Fibroblast of the aortic adventitia (primary cell): ENCODE data around the gene GDPD3. TPM values are rescaled to one million over a fixed set of nuclear protein-coding genes. Genes with fewer than 3 reads are reported as not detected.
A peak's percentile ranks its signal among the peaks of the same experiment; 100 is the strongest.

Source experiments
- DNase-seq: peaks from one replicate; pipeline ENCODE4 v3.0.0-alpha.2; 2010; ENCODE audit warnings: low read depth
- H3K4me3 ChIP-seq: 2 replicates; pipeline ENCODE4 v1.5.1; 2011; ENCODE audit warnings: low read depth, mild to moderate bottlenecking, control low read depth, low read length, moderate library complexity
- total RNA-seq: library from RNA; depleted of rRNA; stranded (reverse); fragments of >200 nt; gene quantifications from 2 replicates; pipeline ENCODE4 v1.2.3, GENCODE V29; 2012; ENCODE audit warnings: low replicate concordance
- TF ChIP-seq, protein P1 (sequence below): IDR thresholded peaks from 2 replicates; pipeline ENCODE4 v1.5.1; 2011; ENCODE audit warnings: mild to moderate bottlenecking, low read length, control low read depth, inconsistent platforms; ENCODE audit not compliant: insufficient read depth

Gene GDPD3
- total RNA-seq, 1 donor, result 1.5 TPM

DNA sequence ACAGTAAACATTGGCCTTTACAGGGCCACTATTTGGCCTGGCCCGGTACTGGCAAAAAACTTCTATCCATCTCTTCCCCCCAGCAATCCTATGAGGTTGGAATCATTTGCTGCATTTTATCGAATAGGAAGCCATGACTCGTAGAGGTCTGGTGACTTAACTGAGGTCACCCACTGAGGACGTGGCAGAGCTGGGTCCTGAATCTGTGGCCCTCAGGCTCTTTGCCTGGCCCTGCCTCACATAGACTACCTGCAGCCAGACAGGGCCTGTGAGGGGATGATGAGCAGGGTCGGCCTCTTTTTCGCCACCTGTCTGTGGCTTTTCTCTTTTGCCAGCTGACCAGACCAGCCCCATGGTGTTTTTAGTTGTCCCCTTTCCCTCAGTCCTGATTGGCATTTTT, 35.7 kb downstream of the GDPD3 start:
- DNase-seq, result peak; percentile 43
- peak overlapping the region; percentile 97 for H3K4me3 ChIP-seq
- TF ChIP-seq, protein P1, sequence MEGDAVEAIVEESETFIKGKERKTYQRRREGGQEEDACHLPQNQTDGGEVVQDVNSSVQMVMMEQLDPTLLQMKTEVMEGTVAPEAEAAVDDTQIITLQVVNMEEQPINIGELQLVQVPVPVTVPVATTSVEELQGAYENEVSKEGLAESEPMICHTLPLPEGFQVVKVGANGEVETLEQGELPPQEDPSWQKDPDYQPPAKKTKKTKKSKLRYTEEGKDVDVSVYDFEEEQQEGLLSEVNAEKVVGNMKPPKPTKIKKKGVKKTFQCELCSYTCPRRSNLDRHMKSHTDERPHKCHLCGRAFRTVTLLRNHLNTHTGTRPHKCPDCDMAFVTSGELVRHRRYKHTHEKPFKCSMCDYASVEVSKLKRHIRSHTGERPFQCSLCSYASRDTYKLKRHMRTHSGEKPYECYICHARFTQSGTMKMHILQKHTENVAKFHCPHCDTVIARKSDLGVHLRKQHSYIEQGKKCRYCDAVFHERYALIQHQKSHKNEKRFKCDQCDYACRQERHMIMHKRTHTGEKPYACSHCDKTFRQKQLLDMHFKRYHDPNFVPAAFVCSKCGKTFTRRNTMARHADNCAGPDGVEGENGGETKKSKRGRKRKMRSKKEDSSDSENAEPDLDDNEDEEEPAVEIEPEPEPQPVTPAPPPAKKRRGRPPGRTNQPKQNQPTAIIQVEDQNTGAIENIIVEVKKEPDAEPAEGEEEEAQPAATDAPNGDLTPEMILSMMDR, result no peak

DNA sequence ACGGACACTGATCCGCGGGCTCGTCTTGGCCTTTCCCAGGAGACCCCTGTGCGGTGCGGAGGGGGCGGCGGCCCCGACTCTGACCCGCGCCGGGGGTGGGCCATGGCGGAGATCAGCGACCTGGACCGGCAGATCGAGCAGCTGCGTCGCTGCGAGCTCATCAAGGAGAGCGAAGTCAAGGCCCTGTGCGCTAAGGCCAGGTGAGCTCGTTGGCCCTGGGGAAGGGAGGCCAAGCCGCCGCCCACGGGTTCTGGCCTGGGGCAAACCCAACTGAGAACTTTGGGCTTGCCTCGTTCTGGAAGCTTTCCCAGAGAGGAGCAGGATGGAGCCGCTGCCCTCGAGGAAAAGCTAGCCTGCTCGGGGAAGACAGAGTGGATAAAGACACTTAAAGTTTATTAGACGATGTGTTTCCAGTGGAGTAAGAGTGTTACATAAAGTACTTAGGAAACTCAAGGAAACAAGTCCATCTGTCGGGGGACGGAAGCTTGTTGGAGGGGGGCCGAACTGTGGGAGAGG, 37.0 kb downstream of the GDPD3 start:
- TF ChIP-seq, protein P1, result no peak
- H3K4me3 ChIP-seq, result peak overlapping the region; percentile 97
- peak; percentile 31 for DNase-seq

DNA sequence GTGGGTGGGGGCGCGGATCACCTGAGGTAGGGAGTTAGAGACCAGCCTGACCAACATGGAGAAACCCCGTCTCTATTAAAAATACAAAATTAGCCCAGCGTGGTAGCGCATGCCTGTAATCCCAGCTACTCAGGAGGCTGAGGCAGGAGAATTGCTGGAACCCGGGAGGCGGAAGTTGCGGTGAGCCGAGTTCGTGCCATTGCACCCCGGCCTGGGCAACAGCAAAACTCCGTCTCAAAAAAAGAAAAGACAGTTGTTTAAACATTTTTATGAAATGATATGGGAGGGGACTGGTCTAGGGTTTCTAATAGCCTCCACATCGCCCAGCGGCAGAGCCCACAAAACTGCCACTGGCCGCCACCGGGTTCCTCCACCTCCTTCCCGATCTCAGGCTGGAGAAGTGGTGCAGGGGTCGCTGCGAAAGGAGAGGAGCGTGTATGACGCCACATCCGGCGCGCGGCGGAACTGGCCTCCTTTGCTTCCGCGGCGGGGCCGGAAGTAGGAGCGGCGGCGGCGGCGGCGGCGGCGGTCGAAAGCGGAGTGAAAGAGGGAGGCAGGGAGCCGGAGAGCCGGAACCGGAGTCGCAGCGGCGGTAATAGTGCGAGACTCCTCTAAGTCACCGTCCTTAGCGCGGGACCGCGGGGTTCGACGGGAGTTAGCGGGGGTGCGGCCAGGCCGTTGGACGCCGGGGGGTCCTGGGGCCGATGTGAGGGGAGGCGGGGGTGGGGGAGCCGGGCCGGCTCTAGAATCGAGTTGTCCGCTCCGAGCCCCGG, 37.6 kb downstream of the GDPD3 start, which contains the start of gene PPP4C:
Gene PPP4C (plus strand): TSS at position 492 of the 773 bp plus-strand sequence. CDS start 384 bp downstream, outside the sequence.
- H3K4me3 ChIP-seq, result peak within 1 kb of the TSS; percentile 97
- TF ChIP-seq, protein P1, result peak; percentile 9
- peak; percentile 85 for DNase-seq

DNA sequence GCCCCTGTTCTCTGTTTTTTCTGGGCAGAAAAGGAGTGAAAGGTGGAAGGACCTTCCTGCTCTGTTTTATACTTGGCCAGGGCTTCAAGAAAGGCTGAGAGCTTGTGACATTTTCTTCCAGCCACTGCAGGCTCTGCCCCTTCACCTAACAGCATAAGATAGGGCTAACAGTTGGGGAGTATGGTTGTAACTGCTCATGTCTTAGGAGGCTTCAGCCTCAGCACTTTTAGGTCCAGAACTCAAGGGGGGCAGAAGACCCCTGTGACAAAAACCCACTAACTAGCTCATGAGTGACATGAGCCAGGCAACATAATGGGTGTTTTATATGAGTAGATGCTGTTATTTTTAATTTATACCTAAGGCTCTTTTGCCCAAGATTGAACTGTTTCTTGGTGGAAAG, 42.8 kb downstream of the GDPD3 start:
- no peak for DNase-seq
- no peak overlapping the region for H3K4me3 ChIP-seq
- TF ChIP-seq, protein P1, result no peak

DNA sequence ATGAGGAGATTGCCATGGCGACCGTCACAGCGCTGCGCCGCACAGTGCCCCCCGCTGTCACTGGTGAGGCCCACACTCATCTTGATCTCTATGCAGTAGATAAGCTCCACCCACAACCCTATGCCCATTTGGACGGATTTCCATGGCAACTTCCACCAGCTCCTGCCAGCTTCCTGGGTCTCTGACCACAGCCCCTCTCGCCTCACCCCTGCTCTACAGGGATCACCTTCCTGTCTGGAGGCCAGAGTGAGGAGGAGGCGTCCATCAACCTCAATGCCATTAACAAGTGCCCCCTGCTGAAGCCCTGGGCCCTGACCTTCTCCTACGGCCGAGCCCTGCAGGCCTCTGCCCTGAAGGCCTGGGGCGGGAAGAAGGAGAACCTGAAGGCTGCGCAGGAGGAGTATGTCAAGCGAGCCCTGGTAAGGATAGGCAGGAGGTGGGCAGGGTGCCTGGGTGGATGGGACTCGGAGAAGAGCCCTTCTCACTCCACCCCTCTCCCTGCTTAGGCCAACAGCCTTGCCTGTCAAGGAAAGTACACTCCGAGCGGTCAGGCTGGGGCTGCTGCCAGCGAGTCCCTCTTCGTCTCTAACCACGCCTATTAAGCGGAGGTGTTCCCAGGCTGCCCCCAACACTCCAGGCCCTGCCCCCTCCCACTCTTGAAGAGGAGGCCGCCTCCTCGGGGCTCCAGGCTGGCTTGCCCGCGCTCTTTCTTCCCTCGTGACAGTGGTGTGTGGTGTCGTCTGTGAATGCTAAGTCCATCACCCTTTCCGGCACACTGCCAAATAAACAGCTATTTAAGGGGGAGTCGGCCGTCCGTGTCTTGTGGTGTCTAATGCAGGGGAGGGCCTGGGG, 43.5 kb downstream of the GDPD3 start:
- TF ChIP-seq, protein P1, result no peak
- peak overlapping the region; percentile 38 for H3K4me3 ChIP-seq
- no peak for DNase-seq

DNA sequence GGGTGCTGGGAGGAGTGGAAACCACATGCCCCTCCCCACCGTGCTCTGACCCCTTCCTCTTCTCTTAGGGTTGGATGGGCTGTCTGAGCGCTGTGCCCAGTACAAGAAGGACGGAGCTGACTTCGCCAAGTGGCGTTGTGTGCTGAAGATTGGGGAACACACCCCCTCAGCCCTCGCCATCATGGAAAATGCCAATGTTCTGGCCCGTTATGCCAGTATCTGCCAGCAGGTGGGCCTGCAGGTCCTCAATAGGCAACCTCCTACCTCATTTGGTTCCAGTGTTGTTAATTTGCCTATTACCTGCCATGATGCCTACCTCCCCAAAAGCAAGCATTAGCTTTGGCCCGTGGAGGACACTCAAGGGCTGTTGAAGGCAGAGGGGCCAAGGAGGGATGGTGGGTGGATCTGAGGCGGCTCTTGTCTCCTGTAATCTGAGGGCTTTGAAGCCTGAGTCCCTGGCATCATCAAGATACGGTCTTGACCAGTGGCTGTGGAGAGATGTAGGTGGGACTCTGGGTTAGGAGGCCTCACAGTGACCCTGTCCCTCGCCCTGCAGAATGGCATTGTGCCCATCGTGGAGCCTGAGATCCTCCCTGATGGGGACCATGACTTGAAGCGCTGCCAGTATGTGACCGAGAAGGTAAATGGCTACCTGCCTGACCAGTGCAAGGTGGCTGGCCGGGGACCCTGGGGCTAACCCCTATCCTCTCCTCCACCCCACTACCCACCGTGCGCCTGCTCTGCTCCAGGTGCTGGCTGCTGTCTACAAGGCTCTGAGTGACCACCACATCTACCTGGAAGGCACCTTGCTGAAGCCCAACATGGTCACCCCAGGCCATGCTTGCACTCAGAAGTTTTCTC, 44.4 kb downstream of the GDPD3 start:
- H3K4me3 ChIP-seq, result peak overlapping the region; percentile 38
- peak; percentile 31 for DNase-seq
- TF ChIP-seq, protein P1, result peak; percentile 64
